Astrocyte (in vitro differentiated cells and primary cell): ENCODE results near the gene WDR86. TPM values are rescaled to one million over a fixed set of nuclear protein-coding genes. Genes with fewer than 3 reads are reported as not detected.

Experiments
- DNase-seq: peaks from one replicate; pipeline ENCODE4 v3.0.0-alpha.2; 2010; ENCODE audit warnings: low read depth
- FAIRE-seq: peaks from 2 replicates; lab custom pipeline; 2011; peaks lifted over from hg19 to GRCh38; lab: Jason Lieb, UNC
- H2AFZ ChIP-seq: 2 replicates; pipeline ENCODE4 v1.6.0; 2012; ENCODE audit warnings: low read depth, low read length, inconsistent platforms
- H3K27ac ChIP-seq: 2 replicates; pipeline ENCODE4 v1.5.1; 2011; ENCODE audit warnings: low read depth, low read length, inconsistent platforms
- H3K27me3 ChIP-seq: 2 replicates; pipeline ENCODE4 v1.6.0; 2011; ENCODE audit warnings: low read length, inconsistent platforms; ENCODE audit not compliant: insufficient read depth
- H3K36me3 ChIP-seq: 2 replicates; pipeline ENCODE4 v1.5.1; 2011; ENCODE audit warnings: low read length, inconsistent platforms; ENCODE audit not compliant: insufficient read depth
- H3K4me1 ChIP-seq: 2 replicates; pipeline ENCODE4 v1.5.1; 2011; ENCODE audit warnings: low read length, inconsistent platforms; ENCODE audit not compliant: insufficient read depth
- H3K4me2 ChIP-seq: 2 replicates; pipeline ENCODE4 v1.6.0; 2012; ENCODE audit warnings: low read length, inconsistent platforms
- H3K4me3 ChIP-seq: 2 replicates; pipeline ENCODE4 v1.5.1; 2011; ENCODE audit warnings: low read depth, mild to moderate bottlenecking, low read length, inconsistent platforms; ENCODE audit not compliant: insufficient read depth
- H3K79me2 ChIP-seq: 2 replicates; pipeline ENCODE4 v1.6.0; 2012; ENCODE audit warnings: mild to moderate bottlenecking, low read length, inconsistent platforms; ENCODE audit not compliant: insufficient read depth
- H3K9ac ChIP-seq: 2 replicates; pipeline ENCODE4 v1.6.0; 2012; ENCODE audit warnings: mild to moderate bottlenecking, low read length, inconsistent platforms
- H3K9me3 ChIP-seq: 2 replicates; pipeline ENCODE4 v1.5.1; 2012; ENCODE audit warnings: low read depth, mild to moderate bottlenecking, low read length, inconsistent platforms; ENCODE audit not compliant: insufficient read depth
- H4K20me1 ChIP-seq: 2 replicates; pipeline ENCODE4 v1.6.0; 2012; ENCODE audit warnings: low read length, inconsistent platforms; ENCODE audit not compliant: insufficient read depth
- H3K27ac Mint-ChIP-seq: one replicate; pipeline ENCODE4 v1.8.0; 2021; ENCODE audit warnings: mild to moderate bottlenecking, mixed read lengths; ENCODE audit not compliant: unreplicated experiment
- H3K27me3 Mint-ChIP-seq: one replicate; pipeline ENCODE4 v1.8.0; 2021; ENCODE audit warnings: low read depth, mixed read lengths; ENCODE audit not compliant: unreplicated experiment
- H3K36me3 Mint-ChIP-seq: one replicate; pipeline ENCODE4 v1.8.0; 2021; ENCODE audit warnings: low read depth, mixed read lengths; ENCODE audit not compliant: unreplicated experiment
- H3K4me1 Mint-ChIP-seq: one replicate; pipeline ENCODE4 v1.8.0; 2021; ENCODE audit warnings: low read depth, mixed read lengths; ENCODE audit not compliant: unreplicated experiment
- H3K4me3 Mint-ChIP-seq: one replicate; pipeline ENCODE4 v1.8.0; 2021; ENCODE audit warnings: mild to moderate bottlenecking, moderate library complexity, mixed read lengths; ENCODE audit not compliant: unreplicated experiment
- H3K9me3 Mint-ChIP-seq: one replicate; pipeline ENCODE4 v1.8.0; 2021; ENCODE audit warnings: mild to moderate bottlenecking, mixed read lengths; ENCODE audit not compliant: unreplicated experiment
- CTCF ChIP-seq: IDR thresholded peaks from 2 replicates; pipeline ENCODE4 v1.5.1; 2011; ENCODE audit warnings: low read depth, mild to moderate bottlenecking, inconsistent platforms, low read length, moderate library complexity; ENCODE audit not compliant: insufficient read depth
- EZH2 ChIP-seq: IDR thresholded peaks from 2 replicates; pipeline ENCODE4 v1.6.1; 2012; ENCODE audit warnings: mild to moderate bottlenecking, low read length, inconsistent platforms; ENCODE audit not compliant: insufficient read depth
- total RNA-seq: library from RNA; stranded (reverse); gene quantifications from 2 replicates; pipeline ENCODE4 v1.2.1, GENCODE V29; 2021

WDR86 gene
- total RNA-seq, 1 donor from 2014 or later, result 3.6 TPM

GRCh38 chr7:151379193-151379520, 30.7 kb downstream of the WDR86 start:
- no peak for FAIRE-seq
- Mint-ChIP-seq H3K4me3 (no peak overlapping the region), H3K36me3 (peaks cover 24% of the 10 kb centered on the region), H3K27ac (no peak overlapping the region), H3K9me3 (no peaks in the 10 kb centered on the region), H3K27me3 (peaks cover 36% of the 10 kb centered on the region), H3K4me1 (no peaks in the 10 kb centered on the region)
- no peak overlapping the region for H3K27ac ChIP-seq
- peaks cover 4% of the 10 kb centered on the region for H4K20me1 ChIP-seq
- H3K27me3 ChIP-seq, result peaks cover 27% of the 10 kb centered on the region
- no peak for DNase-seq
- H3K9me3 ChIP-seq, result no peaks in the 10 kb centered on the region
- H2AFZ ChIP-seq, result no peak overlapping the region
- peaks cover 3% of the 10 kb centered on the region for H3K4me1 ChIP-seq
- H3K9ac ChIP-seq, result no peak overlapping the region
- H3K4me3 ChIP-seq, result no peak overlapping the region
- TF ChIP-seq CTCF (no peak), EZH2 (no peak)
- no peak overlapping the region for H3K4me2 ChIP-seq
- no peaks in the 10 kb centered on the region for H3K36me3 ChIP-seq
- H3K79me2 ChIP-seq, result no peaks in the 10 kb centered on the region

- Histone ChIP-seq H3K9ac (no peak overlapping the region), H3K36me3 (no peaks in the 10 kb centered on the region), H3K27me3 (peaks cover 21% of the 10 kb centered on the region), H4K20me1 (no peaks in the 10 kb centered on the region), H3K4me3 (no peak overlapping the region), H3K27ac (no peak overlapping the region), H3K9me3 (no peaks in the 10 kb centered on the region), H3K4me1 (peaks cover 3% of the 10 kb centered on the region), H3K79me2 (no peaks in the 10 kb centered on the region), H2AFZ (no peak overlapping the region), H3K4me2 (no peak overlapping the region)
- DNase-seq (no peak), FAIRE-seq (no peak)
- Mint-ChIP-seq H3K9me3 (no peaks in the 10 kb centered on the region), H3K4me1 (no peaks in the 10 kb centered on the region), H3K27ac (no peak overlapping the region), H3K36me3 (peaks cover 26% of the 10 kb centered on the region), H3K4me3 (no peak overlapping the region), H3K27me3 (peaks cover 31% of the 10 kb centered on the region)
- no peak for TF ChIP-seq CTCF
- TF ChIP-seq EZH2, result no peak
Measured at GRCh38 chr7:151378496-151379192, 31.2 kb downstream of the WDR86 start.

- Mint-ChIP-seq H3K4me1 (no peaks in the 10 kb centered on the region), H3K27me3 (peaks cover 28% of the 10 kb centered on the region), H3K4me3 (no peak overlapping the region), H3K27ac (no peak overlapping the region), H3K36me3 (peaks cover 26% of the 10 kb centered on the region), H3K9me3 (no peaks in the 10 kb centered on the region)
- DNase-seq, result no peak
- H3K9ac ChIP-seq, result no peak overlapping the region
- H3K4me3 ChIP-seq, result no peak overlapping the region
- peaks cover 18% of the 10 kb centered on the region for H3K27me3 ChIP-seq
- H3K4me1 ChIP-seq, result peaks cover 3% of the 10 kb centered on the region
- FAIRE-seq, result no peak
- no peaks in the 10 kb centered on the region for H3K79me2 ChIP-seq
- TF ChIP-seq CTCF, result no peak
- TF ChIP-seq EZH2, result no peak
- H3K27ac ChIP-seq, result no peak overlapping the region
- H3K36me3 ChIP-seq, result no peaks in the 10 kb centered on the region
- H3K4me2 ChIP-seq, result no peak overlapping the region
- peaks cover 2% of the 10 kb centered on the region for H4K20me1 ChIP-seq
- H3K9me3 ChIP-seq, result no peaks in the 10 kb centered on the region
- no peak overlapping the region for H2AFZ ChIP-seq
Measured at GRCh38 chr7:151378011-151378410, 31.8 kb downstream of the WDR86 start.
